GM21717 (cell line): ENCODE data around the gene OR2M5.

Experiments
- ATAC-seq: cut with Tn5 transposase; IDR thresholded peaks from one replicate; pipeline ENCODE4 v1.9.1; 2021; ENCODE audit warnings: mild to moderate bottlenecking, moderate library complexity; ENCODE audit not compliant: unreplicated experiment

Gene OR2M5, protein sequence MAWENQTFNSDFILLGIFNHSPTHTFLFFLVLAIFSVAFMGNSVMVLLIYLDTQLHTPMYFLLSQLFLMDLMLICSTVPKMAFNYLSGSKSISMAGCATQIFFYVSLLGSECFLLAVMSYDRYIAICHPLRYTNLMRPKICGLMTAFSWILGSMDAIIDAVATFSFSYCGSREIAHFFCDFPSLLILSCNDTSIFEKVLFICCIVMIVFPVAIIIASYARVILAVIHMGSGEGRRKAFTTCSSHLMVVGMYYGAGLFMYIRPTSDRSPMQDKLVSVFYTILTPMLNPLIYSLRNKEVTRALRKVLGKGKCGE

DNA sequence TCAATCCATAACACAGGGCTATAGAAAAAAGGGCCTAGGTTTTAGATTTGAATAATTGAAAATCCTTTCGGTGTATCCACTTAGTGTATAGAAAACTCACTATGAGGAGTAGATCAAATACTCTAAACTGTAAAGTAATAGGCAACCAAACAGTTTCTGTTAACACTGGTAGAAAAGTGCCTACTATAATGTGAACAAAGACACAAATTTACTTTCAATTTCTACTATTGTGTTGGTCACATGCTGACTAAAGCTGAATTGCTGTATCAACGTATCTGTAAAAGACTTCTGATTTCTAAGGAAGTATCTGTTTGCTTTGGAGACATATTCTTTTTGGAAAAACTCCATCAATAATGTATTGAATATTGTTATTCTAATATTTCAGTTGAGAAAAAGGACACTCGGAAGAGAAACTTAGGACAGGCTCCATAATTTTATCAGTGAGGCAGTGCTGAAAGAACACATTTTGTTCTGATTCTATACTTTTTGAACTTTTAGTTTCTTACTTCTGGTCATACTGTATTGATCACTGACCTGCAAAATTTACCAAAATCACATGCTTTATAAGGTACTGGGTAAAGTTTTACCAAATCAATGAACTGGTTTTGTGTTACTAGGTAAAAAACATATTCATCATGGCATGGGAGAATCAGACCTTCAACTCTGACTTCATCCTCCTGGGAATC lies at the start of gene OR2M5:
OR2M5 (plus strand) TSS at position 636 of the 686 bp plus-strand sequence; CDS start at position 636, 0 bp downstream.
- ATAC-seq, result no peak

DNA sequence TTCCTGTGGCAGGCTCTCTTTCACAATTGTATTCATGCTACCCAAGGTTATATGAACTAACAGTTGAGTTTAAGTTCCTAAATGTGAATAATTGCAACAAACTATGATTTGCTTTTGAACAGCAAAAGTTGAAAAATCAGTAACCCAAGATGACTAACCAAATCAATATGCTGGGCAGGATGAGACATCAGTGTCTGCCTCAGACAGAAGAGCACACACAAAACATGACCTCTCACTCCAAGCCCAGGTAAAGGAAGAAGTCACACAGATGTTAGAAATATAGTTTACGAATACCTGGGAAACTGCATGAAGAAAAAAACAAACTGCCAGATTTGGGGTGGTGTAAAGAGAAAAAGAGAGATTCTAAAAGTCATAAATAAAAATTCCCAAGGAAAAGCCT lies 46.4 kb upstream of the OR2M5 start:
- no peak for ATAC-seq

DNA sequence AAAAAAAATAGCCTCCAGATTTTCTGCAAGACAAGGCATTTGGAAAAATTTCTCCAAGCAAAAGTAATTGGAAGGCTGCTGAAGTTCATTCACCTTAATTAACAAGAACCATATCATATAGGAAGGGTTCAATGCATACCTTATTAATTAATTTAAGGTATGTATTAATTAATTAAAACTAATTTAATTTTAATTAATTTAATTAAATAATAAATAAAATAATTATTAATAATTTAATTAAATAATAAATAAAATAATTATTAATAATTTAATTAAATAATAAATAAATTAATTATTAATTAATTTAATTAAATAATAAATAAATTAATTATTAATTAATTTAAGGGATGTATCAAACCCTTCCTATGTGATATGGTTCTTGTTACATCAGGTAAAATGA lies 42.1 kb upstream of the OR2M5 start:
- no peak for ATAC-seq

DNA sequence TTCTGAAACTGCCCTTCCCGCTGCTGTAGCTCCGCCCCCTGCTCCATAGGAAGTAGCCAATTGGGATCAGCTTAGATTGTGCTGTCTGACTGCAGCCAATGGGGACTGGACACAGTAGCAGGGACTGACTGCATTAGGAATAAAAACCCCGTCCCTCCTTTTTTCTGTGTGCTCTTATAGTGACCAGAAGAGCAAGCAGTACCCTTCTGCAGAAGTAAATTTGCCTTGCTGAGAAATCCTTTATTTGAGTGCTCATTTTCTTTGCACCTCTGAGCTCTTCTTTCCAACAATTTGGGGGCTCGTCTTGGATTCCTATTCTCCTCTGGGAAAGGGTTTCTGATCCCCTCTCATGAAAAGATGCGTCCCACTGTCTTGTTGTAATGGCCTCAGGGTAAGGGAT lies 33.8 kb upstream of the OR2M5 start:
- ATAC-seq, result no peak

DNA sequence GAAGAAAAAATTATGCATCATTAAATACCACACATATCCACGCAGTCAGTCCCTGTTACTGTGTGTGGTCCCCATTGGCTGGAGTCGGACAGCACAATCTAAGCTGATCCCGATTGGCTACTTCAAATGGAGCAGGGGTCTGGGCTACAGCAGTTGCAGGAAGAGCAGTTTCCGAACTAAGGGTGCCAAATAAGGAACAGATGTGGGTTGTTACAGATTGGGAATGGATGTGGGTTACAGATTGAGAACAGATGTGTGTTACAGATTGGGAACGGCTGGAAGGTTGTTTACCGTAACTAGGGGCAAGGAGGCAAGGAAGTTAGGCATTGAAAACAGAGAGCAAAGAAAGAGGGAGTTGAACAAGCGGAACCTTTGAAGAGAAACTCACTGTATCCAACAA lies 30.1 kb upstream of the OR2M5 start:
- no peak for ATAC-seq

DNA sequence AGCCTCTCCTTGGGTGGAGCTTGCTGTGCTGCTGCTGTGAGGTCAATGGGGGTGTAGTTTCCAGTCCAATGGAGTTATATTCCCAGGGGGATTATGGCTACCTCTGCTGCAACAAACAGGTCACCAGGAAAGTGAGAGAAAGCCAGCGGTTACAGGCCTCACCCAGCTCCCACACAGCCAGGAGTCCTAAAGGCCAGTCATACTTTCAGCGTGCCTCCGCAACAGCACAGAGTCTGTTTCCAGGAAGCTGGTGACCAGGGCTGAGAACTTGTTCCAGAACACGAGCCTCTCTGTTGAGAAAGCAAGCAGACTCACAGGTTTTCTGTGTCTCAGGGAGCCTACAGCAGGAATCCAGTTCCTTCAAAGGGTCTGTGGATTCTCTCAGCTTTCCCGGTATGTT lies 17.3 kb upstream of the OR2M5 start:
- ATAC-seq, result no peak

DNA sequence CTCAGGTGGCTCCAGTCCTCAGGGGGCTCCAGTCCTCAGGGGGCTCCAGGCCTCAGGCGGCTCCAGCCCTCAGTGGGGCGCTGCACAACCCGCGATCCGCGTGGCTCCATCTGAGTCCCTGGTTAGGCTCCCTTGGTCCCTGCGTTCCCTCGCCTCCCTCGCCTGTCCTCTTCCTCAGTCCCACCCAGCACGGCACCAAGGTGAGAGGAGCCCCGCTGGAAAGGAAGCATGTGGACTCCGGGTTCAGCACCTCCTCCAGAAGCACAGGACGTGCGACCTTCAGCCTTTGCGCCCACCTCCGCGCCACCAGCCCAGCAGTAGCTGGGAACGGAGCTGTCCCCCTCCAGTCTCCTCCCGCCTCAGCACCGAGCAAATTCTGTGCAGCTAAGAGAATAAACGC lies 8.1 kb upstream of the OR2M5 start:
- ATAC-seq, result no peak

DNA sequence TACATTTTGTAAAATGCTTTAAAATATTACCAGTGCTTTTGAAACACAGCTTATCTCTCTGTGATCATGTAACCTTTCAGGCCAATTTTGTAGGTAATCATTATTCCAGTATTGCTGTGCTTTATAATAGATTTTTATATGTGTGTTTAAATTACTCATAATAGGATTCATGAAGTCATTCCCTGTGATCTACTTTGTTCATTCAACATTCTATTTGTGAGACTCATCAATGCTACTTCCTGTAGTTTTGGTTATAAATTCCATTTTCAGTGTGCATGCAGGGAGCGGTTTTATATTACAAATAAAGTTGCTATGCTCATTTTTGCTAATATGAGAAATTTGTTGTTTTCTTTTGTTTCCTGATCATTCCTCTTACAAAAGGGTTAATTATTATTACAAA lies 4.1 kb upstream of the OR2M5 start:
- no peak for ATAC-seq

DNA sequence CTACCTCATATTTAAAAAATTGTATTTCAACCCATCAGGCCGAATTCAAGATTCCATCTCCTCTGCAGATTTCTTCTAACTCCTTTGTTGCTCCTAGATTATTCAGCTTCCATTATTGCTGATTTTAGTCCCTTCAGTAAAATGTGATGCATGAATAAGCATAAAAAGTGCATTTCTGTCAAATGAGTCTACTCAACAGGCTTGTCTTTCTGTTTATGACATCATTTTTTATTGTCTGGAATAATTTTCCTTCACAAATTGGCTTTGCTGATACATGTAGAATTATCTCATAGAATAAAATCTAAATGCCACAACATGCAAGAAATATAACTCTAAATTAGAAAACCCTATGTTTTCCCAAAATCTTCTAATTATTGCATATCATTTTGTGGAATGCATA lies 1.6 kb upstream of the OR2M5 start:
- ATAC-seq, result no peak

DNA sequence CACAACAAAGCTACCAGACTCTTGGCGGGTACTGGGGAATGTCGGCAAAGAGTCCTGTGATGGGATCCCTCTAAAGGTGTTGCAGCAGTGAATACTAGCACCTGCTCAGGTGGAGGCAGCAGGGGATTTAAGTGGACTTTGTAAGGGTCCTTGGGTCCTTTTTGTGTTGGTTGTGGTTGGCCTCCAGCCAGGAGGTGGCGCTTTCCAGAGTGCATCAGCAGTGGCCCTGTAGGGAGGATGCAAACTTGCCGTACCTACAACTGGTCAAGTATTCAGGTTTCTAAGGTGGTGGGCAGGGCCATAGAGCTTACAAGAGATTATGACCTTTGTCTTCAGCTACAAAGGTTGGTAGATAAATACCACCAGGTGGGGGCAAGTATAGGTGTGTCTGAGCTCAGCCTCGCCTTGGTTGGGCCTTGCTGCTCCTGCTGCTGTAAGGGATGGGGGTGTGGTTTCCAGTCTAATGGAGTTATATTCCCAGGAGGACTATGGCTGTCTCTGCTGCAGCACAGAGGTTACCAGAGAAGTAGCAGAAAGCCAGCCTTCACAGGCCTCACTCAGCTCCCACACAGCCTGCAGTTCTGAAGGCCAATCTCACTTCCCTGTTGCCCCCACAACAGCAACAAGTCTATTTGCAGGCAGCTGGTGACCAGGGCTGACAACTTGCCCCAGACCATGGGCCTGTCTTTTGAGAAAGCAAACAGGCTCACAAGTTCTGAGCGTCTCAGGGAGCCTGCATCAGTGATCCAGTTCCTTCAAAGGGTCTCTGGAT lies 7.3 kb downstream of the OR2M5 start:
- ATAC-seq, result no peak

DNA sequence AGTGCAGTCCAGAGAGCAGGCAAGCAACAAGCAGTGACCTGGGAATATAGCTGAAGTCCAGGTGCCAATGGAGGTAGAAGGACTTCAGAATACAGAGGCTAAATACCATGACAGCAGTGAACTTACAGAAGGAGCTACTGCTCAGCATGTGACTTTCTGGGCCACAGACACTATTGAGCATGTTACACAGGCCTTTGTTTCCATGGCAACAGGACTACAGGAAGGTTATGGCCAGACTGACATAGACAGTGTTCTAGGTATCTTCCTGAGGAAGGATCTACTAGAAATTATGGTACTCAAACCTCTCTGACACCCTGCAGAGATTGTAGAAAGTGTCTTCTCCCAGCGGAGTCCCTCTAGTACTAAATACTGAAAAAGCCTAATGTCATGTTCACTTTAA lies 11.0 kb downstream of the OR2M5 start:
- no peak for ATAC-seq

DNA sequence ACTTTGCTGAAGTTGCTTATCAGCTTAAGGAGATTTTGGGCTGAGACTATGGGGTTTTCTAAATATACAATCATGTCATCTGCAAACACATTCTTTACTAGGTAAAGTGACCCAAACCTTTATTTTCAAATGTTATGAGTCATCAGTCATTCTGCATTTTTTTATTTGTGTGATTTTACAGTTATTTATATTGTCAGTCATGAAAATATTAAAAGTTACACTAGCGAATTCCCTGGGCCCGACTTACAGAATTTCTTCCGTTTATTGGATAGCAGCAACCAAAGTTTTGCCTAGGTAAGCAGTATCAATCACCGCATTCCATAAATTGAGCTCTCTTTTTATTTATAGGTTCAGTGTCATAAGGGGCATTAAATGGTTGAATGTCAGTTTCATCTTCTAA lies 13.8 kb downstream of the OR2M5 start:
- ATAC-seq, result no peak

DNA sequence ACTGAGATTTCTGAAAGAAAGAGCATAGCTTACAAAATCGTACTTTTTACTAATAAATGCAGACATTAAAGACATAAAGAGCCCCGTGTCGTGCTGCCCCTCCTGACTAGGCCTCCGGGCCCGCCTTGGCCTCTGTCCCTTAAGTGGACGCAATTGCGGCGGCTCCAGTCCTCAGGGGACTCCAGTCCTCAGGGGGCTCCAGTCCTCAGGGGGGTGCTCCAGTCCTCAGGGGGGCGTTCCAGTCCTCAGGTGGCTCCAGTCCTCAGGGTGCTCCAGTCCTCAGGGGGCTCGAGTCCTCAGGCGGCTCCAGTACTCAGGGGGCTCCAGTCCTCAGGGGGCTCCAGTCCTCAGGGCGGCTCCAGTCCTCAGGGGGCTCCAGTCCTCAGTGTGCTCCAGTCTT lies 19.1 kb downstream of the OR2M5 start:
- no peak for ATAC-seq

DNA sequence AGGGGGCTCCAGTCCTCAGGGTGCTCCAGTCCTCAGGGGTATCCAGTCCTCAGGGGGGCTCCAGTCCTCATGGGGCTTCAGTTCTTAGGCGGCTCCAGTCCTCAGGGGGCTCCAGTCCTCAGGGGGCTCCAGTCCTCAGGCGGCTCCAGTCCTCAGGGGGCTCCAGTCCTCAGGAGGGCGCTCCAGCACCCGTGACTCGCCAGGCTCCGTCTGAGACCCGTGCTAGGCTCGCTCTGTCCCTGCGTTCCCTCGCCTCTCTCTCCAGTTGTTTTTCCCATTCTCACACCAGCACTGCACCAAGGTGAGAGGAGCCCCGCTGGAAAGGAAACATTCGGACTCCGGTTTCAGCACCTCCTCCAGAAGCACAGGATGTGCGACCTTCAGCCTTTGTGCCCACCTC lies 20.2 kb downstream of the OR2M5 start:
- no peak for ATAC-seq

DNA sequence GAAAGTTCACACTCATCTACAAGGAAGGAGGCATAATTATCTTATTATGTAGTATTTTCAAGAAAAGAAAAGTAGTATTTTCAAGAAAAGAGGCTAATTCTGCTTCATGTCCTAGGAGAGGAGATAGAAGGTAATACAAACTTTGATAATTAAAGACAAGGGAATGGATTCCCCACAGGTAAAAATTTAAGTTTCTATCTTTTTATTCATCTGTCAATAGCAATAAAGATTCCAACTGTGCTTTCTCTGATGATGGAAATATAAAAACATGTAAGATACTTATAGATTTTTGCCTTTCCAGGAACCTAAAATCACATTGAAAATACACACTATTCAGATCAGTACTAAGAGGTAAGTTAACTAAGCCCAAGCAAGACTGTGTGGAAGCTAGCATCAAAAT lies 29.6 kb downstream of the OR2M5 start, which contains the start of gene OR2M2:
OR2M2 (plus strand) TSS at position 301 of the 400 bp plus-strand sequence. CDS start 5,165 bp downstream, outside the sequence.
- no peak for ATAC-seq

DNA sequence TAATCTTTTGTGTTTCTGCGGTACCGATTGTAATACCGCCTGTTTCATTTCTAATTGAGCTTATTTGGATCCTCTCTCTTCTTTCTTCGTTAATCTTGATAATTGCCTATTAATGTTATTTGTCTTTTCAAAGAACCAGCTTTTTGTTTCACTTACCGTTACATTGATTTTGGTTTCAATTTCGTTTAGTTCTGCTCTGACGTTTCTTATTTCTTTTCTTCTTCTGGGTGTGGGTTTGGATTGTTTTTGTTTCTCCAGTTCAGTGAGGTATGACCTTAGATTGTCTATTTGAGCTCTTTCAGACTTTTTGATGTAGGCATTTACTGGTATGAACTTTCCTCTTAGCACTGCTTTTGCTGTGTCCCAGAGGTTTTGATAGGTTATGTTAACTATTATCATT lies 39.0 kb downstream of the OR2M5 start:
- ATAC-seq, result no peak

DNA sequence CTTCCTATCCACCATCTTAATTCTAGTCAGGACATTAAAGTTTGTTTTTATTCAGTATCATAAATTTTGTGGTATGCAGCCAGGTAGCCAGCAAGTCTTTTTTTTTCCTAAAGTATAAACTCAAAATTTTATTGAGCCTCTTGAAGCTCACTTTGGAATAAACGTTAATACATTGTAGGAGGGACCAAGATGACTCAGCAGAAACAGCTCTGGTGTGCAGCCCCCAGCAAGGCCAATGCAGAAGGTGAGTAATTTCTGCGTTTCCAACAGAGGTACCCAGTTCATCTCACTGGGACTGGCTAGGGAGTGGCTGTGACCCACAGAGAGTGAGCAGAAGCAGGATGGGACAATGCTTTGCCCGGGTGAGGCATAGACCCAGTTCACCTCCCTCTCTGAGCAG lies 42.4 kb downstream of the OR2M5 start:
- ATAC-seq, result no peak

DNA sequence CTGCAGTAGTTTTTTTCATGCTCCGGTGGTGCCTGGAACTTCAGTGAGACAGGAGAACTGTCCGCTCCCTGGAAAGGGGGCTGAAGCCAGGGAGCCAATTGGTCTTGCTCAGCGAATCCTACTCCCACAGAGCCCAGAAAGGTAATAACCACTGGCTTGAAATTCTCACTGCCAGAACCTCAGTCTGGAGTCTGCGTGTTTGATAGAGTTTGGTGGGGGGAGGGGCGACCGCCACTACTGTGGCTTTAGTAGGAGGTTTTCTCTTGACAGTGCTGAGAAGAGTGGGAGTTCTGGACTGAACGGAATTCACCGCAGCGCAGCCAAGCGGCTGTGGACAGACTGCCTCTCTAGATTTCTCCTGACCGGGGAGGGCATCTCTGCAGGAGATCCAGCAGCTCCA lies 44.1 kb downstream of the OR2M5 start:
- no peak for ATAC-seq

DNA sequence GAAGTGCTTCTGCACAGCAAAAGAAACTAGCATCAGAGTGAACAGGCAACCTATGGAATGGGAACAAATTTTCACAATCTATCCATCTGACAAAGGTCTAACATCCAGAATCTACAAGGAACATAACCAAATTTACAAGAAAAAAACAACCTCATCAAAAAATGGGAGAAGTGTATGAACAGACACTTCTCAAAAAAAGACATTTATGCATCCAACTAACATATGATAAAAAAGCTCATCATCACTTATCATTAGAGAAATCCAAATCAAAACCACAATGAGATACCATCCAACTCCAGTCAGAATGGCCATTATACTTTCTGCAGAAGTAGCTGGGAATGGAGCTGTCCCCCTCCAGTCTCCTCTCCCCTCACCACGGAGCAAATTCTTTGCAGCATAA lies 49.2 kb downstream of the OR2M5 start:
- ATAC-seq, result no peak
